Measurements from ENCODE around the gene DENND5A. TPM values are rescaled to one million over a fixed set of nuclear protein-coding genes. Genes with fewer than 3 reads are reported as not detected.

The DENND5A gene
- total and polyA plus RNA-seq, 10 of the 15 experiments (the other 5 are each of a cell fraction or from before 2014, with no cell fraction given): 15.6 to 157 (median 85.1) TPM

DNA sequence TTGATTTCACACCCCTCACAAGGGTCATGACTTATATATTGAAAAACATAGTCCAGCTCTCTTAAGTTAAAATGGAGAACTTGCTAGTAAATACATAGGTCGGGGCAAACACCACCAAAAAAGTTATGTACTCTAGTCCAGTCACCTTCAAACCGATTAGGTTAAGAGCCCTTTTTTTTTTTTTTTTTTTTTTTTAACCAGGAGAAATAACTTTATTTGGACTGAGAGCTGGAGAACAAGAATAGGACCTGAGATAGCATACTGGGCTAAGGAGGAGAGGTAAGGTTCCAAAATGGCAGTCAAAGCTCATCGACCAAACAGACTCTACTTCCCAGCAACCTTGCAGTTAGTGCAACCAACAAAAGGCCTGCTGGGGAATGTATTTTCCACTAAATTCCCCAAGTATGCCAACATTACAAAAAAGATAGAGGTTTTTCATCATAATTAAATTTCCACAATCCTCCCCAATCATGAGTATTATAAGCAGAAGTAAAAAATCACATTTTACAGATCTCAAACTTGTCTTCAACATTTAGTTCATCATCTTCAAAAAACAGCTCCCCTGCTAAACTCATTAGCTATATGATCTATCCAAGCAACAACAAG is 45.4 kb upstream of the DENND5A start:
- Histone ChIP-seq H4K20me1 (ENCODE audit: control insufficient read depth, insufficient read depth) (no peaks in the 10 kb centered on the region), H3K36me3 (ENCODE audit: control insufficient read depth in 2 of 2, insufficient read depth in 2 of 2, low read length in 1 of 2) (no peaks in the 10 kb centered on the region), H3K4me3 (no peak overlapping the region), H3K9me3 (replicated peaks; ENCODE audit: control insufficient read depth, insufficient read depth, low read length) (no peaks in the 10 kb centered on the region), H3K9ac (ENCODE audit: control insufficient read depth, insufficient read depth, low read length) (no peak overlapping the region), H3K4me2 (ENCODE audit: control insufficient read depth, insufficient read depth) (0 out of 2 replicates have a peak overlapping the region, but pooled peaks have one; percentile 14), H3K79me2 (ENCODE audit: control insufficient read depth, insufficient read depth, low read length) (peaks cover 35% of the 10 kb centered on the region), H2AFZ (ENCODE audit: control insufficient read depth, low read depth, low read length) (no peak overlapping the region), H3K4me1 (ENCODE audit: control insufficient read depth, insufficient read depth, low read length) (peaks cover 3% of the 10 kb centered on the region; the same call in 1 of the 2 replicates), H3K27ac (ENCODE audit: control insufficient read depth, insufficient read depth) (no peak overlapping the region), H3K27me3 (replicated peaks in 1 of 2; ENCODE audit: control insufficient read depth in 2 of 2, insufficient read depth in 2 of 2, low read length in 1 of 2) (no peaks in the 10 kb centered on the region)
- POLR2A ChIA-PET: interaction anchor here (0.6 to 4.1 kb wide), 8 partner anchors 9 to 1324 kb away, joined by 3 to 18 read pairs (median 3); partner anchors contain the start of gene ZNF143
- no peak for FAIRE-seq
- SMC1A ChIA-PET (ENCODE audit: uncharacterized antibody, unreplicated experiment): interaction anchor here (0.6 to 4.0 kb wide), 11 partner anchors 8 to 196 kb away, joined by 3 to 25 read pairs (median 4); no protein-coding TSS in a partner anchor
- no peak for ATAC-seq
- no peak for DNase-seq (ENCODE audit: low read depth, low spot score)
- peak; percentile 61 for TF ChIP-seq ZNF384 (IDR thresholded peaks at IDR 0.05; ENCODE audit: borderline replicate concordance, low read depth, low read length)
- TF ChIP-seq SUPT20H (IDR thresholded peaks at IDR 0.05; ENCODE audit: borderline replicate concordance, control insufficient read depth, low read depth, low read length): no peak
- peak; percentile 75 for TF ChIP-seq ZBTB40 (IDR thresholded peaks at IDR 0.05; ENCODE audit: borderline replicate concordance)
- BruUV-seq (replicated peaks): no TSS peak
- in situ Hi-C loops (cut with MboI) (no loop called here), intact Hi-C loops (cut with micrococcal nuclease; ENCODE audit: unreplicated experiment) (loop anchor here (5.0 kb wide), 2 partner anchors 77 to 103 kb away; no protein-coding TSS in a partner anchor)
- RAD21 ChIA-PET (ENCODE audit: unreplicated experiment): interaction anchor here (0.6 to 1.3 kb wide), 6 partner anchors 28 to 196 kb away, joined by 3 to 4 read pairs (median 4); no protein-coding TSS in a partner anchor
- CTCF ChIA-PET: interaction anchor here (0.9 to 1.6 kb wide), 5 partner anchors 11 to 145 kb away, joined by 3 to 8 read pairs (median 4); no protein-coding TSS in a partner anchor
- WGBS (ENCODE audit: insufficient coverage, insufficient replicate concordance, low lambda C conversion rate, missing lambda C conversion rate): 77% methylated on average over 3 of the region's 3 CpGs
